Prostate gland (tissue), 2 donors: ENCODE results near the gene MAP4K1. TPM values are rescaled to one million over a fixed set of nuclear protein-coding genes. Genes with fewer than 3 reads are reported as not detected.

ENCODE experiments used
- DNase-seq: peaks from one replicate; pipeline ENCODE4 v3.0.0-alpha.2; 2019; ENCODE audit warnings: low spot score
- H3K27ac ChIP-seq, 2 donors: fragments of 200-600 bp; sonication (generic); 2 replicates each; pipeline ENCODE4 v1.5.1; 2017 to 2019
- H3K27me3 ChIP-seq: fragments of 200-600 bp; sonication (generic); replicated peaks from 2 replicates; pipeline ENCODE4 v1.5.1; 2019; ENCODE audit not compliant: insufficient read depth
- H3K36me3 ChIP-seq, 2 donors: fragments of 200-600 bp; sonication (generic); 1 replicate in 1 of 2; 2 replicates in 1 of 2; pipeline versions ENCODE4 v1.5.1 to v1.8.1; 2017 to 2019
- H3K4me1 ChIP-seq: fragments of 200-600 bp; sonication (generic); replicated peaks from 2 replicates; pipeline ENCODE4 v1.5.1; 2019
- H3K4me3 ChIP-seq, 2 donors: fragments of 200-600 bp; sonication (generic); 2 replicates each; pipeline ENCODE4 v1.5.1; 2017 to 2019
- H3K9me3 ChIP-seq: fragments of 200-600 bp; sonication (generic); 2 replicates; pipeline ENCODE4 v1.5.1; 2017
- CTCF ChIP-seq, 4 experiments: fragments of 200-600 bp in 2 of 4; fragments of 450-650 bp in 2 of 4; sonication (generic) in 2 of 4; IDR thresholded peaks; 1 replicate in 3 of 4; 2 replicates in 1 of 4; pipeline ENCODE4 v1.5.1; 2016 to 2019; ENCODE audit warnings: antibody characterized with exemption in 4 of 4, mild to moderate bottlenecking in 2 of 4, moderate library complexity in 2 of 4
- POLR2A ChIP-seq: fragments of 450-650 bp; IDR thresholded peaks from one replicate; pipeline ENCODE4 v1.6.1; 2016; ENCODE audit warnings: antibody characterized with exemption, mild to moderate bottlenecking
- POLR2AphosphoS5 ChIP-seq: sonication (generic); formaldehyde crosslinking; IDR thresholded peaks from one replicate; pipeline ENCODE4 v1.6.1; 2017; ENCODE audit warnings: antibody characterized with exemption
- WGBS: methylation state at CpG from one replicate; pipeline ENCODE4 v1.1.5; 2018; 5-methylcytosine and 5-hydroxymethylcytosine counted together
- intact Hi-C: fragments of 100-400 bp; cut with DNase I; formaldehyde crosslinking; loops from one replicate; pipeline ENCODE4 v1.14.2; 2022
- total RNA-seq, 2 donors: library from RNA; depleted of rRNA; stranded (reverse); fragments of >200 nt; gene quantifications; one replicate each; pipeline ENCODE4 v1.1.0, GENCODE V29; 2016

Gene MAP4K1
- total RNA-seq, 2 donors from 2014 or later, result 1.6 to 14.1 TPM

- H3K4me3 ChIP-seq, result no peak overlapping the region
- no peaks in the 10 kb centered on the region for H3K36me3 ChIP-seq
- H3K9me3 ChIP-seq, result no peaks in the 10 kb centered on the region
- no peak overlapping the region for H3K27ac ChIP-seq
- DNase-seq, result no peak
- intact Hi-C loops, result loop anchor here (10.0 kb wide), 1 partner anchor 194 kb away; the partner anchor contains the start of gene ECH1
- WGBS, result 78% methylated on average over 4 of the region's 4 CpGs
- H3K4me1 ChIP-seq, result no peaks in the 10 kb centered on the region
- H3K27me3 ChIP-seq, result no peaks in the 10 kb centered on the region
- TF ChIP-seq CTCF (IDR thresholded peaks at IDR 0.05), result no peak
- no peak for TF ChIP-seq POLR2AphosphoS5
- TF ChIP-seq POLR2A, result no peak
Observed at GRCh38 chr19:38640368-38640767, 22.6 kb upstream of the MAP4K1 start.

GRCh38 chr19:38639679-38640078, 21.9 kb upstream of the MAP4K1 start:
- Histone ChIP-seq H3K27ac (no peak overlapping the region), H3K9me3 (no peaks in the 10 kb centered on the region), H3K36me3 (no peaks in the 10 kb centered on the region), H3K4me1 (no peaks in the 10 kb centered on the region), H3K4me3 (no peak overlapping the region), H3K27me3 (no peaks in the 10 kb centered on the region)
- TF ChIP-seq POLR2A, result no peak
- no peak for TF ChIP-seq CTCF (IDR thresholded peaks at IDR 0.05)
- no peak for TF ChIP-seq POLR2AphosphoS5
- no peak for DNase-seq
- 85% methylated on average over 2 of the region's 2 CpGs for WGBS
- intact Hi-C loops, result loop anchor here (5.0 to 10.0 kb wide), 3 partner anchors 93 to 237 kb away; partner anchors contain the start of genes ECH1 and FAM98C

GRCh38 chr19:38638461-38638860, 20.7 kb upstream of the MAP4K1 start:
- Histone ChIP-seq H3K27ac (no peak overlapping the region), H3K4me3 (no peak overlapping the region)
- intact Hi-C loops, result loop anchor here (5.0 kb wide), 2 partner anchors 94 to 236 kb away; partner anchors contain the start of gene FAM98C

GRCh38 chr19:38635483-38636399, 18.0 kb upstream of the MAP4K1 start:
- no peak for TF ChIP-seq POLR2AphosphoS5
- H3K4me3 ChIP-seq, result no peak overlapping the region
- H3K27me3 ChIP-seq, result no peaks in the 10 kb centered on the region
- no peak overlapping the region for H3K27ac ChIP-seq
- WGBS, result 89% methylated on average over 17 of the region's 17 CpGs
- DNase-seq, result no peak
- peaks cover 0 to 2% of the 10 kb centered on the region in 2 donors for H3K36me3 ChIP-seq
- intact Hi-C loops, result loop anchor here (5.0 kb wide), 2 partner anchors 97 to 233 kb away; partner anchors contain the start of gene FAM98C
- no peaks in the 10 kb centered on the region for H3K9me3 ChIP-seq
- no peaks in the 10 kb centered on the region for H3K4me1 ChIP-seq

More at GRCh38 chr19:38638461-38638860, 20.7 kb upstream of the MAP4K1 start:
- H3K27me3 ChIP-seq, result no peaks in the 10 kb centered on the region
- no peaks in the 10 kb centered on the region for H3K36me3 ChIP-seq
- WGBS, result 98% methylated on average over 3 of the region's 3 CpGs
- TF ChIP-seq CTCF (IDR thresholded peaks at IDR 0.05), result no peak
- no peak for TF ChIP-seq POLR2A
- no peak for TF ChIP-seq POLR2AphosphoS5
- no peaks in the 10 kb centered on the region for H3K9me3 ChIP-seq
- DNase-seq, result no peak
- H3K4me1 ChIP-seq, result no peaks in the 10 kb centered on the region

GRCh38 chr19:38634757-38635482, 17.2 kb upstream of the MAP4K1 start:
- DNase-seq, result peak; percentile 60
- H3K36me3 ChIP-seq, result peaks cover 0 to 2% of the 10 kb centered on the region in 2 donors

More at GRCh38 chr19:38634757-38635482, 17.2 kb upstream of the MAP4K1 start:
- WGBS, result 47% methylated on average over 17 of the region's 17 CpGs
- H3K4me1 ChIP-seq, result no peaks in the 10 kb centered on the region
- no peaks in the 10 kb centered on the region for H3K9me3 ChIP-seq
- no peak overlapping the region for H3K4me3 ChIP-seq
- intact Hi-C loops, result loop anchor here (5.0 kb wide), 2 partner anchors 97 to 233 kb away; partner anchors contain the start of gene FAM98C
- TF ChIP-seq POLR2A, result no peak
- TF ChIP-seq CTCF (IDR thresholded peaks at IDR 0.05), result peak; percentile 84 to 94 (median 91)
- TF ChIP-seq POLR2AphosphoS5, result peak; percentile 67
- no peaks in the 10 kb centered on the region for H3K27me3 ChIP-seq
- H3K27ac ChIP-seq, result no peak overlapping the region
